NT2/D1 (cell line): Measurements from ENCODE around the gene AARS2.

ENCODE experiments used
- DNase-seq: peaks from one replicate; pipeline ENCODE4 v3.0.0-alpha.2; 2011; ENCODE audit warnings: low read depth, low spot score
- H3K27me3 ChIP-seq: 2 replicates; pipeline ENCODE4 v1.6.0; 2011; ENCODE audit warnings: mild to moderate bottlenecking; ENCODE audit not compliant: insufficient read length, insufficient read depth
- H3K36me3 ChIP-seq: 2 replicates; pipeline ENCODE4 v1.6.1; 2011; ENCODE audit warnings: mild to moderate bottlenecking, low read length, mixed read lengths; ENCODE audit not compliant: insufficient read depth, insufficient read length
- H3K4me1 ChIP-seq: 2 replicates; pipeline ENCODE4 v1.5.1; 2011; ENCODE audit not compliant: insufficient read depth, insufficient read length
- H3K4me3 ChIP-seq: 2 replicates; pipeline ENCODE4 v1.5.1; 2011; ENCODE audit warnings: low read depth; ENCODE audit not compliant: insufficient read length
- H3K9ac ChIP-seq: 2 replicates; pipeline ENCODE4 v1.6.0; 2011; ENCODE audit warnings: low read depth; ENCODE audit not compliant: insufficient read length
- H3K9me3 ChIP-seq: 2 replicates; pipeline ENCODE4 v1.5.1; 2011; ENCODE audit warnings: mild to moderate bottlenecking, low read length; ENCODE audit not compliant: insufficient read depth
- SUZ12 ChIP-seq: IDR thresholded peaks from 2 replicates; pipeline ENCODE4 v1.6.1; 2011; ENCODE audit not compliant: insufficient read length, insufficient read depth; ENCODE audit errors: extremely low read depth
- YY1 ChIP-seq: IDR thresholded peaks from 2 replicates; pipeline ENCODE4 v1.6.1; 2011; ENCODE audit not compliant: insufficient read length, insufficient read depth
- ZNF274 ChIP-seq: IDR thresholded peaks from 2 replicates; pipeline ENCODE4 v1.6.1; 2011; ENCODE audit warnings: mild to moderate bottlenecking, low read depth, low read length

Gene AARS2

GRCh38 chr6:44258921-44259320, 54.2 kb downstream of the AARS2 start:
- Histone ChIP-seq H3K4me3 (no peak overlapping the region), H3K4me1 (peaks cover 18% of the 10 kb centered on the region), H3K36me3 (peaks cover 73% of the 10 kb centered on the region), H3K27me3 (no peaks in the 10 kb centered on the region), H3K9ac (no peak overlapping the region), H3K9me3 (no peaks in the 10 kb centered on the region)
- TF ChIP-seq SUZ12, result no peak
- no peak for TF ChIP-seq ZNF274
- TF ChIP-seq YY1, result no peak
- DNase-seq, result no peak

- no peak overlapping the region for H3K4me3 ChIP-seq
- no peak overlapping the region for H3K9ac ChIP-seq
- H3K36me3 ChIP-seq, result peaks cover 78% of the 10 kb centered on the region
Observed at GRCh38 chr6:44258325-44258863, 54.8 kb downstream of the AARS2 start.

GRCh38 chr6:44257753-44258324, 55.3 kb downstream of the AARS2 start:
- no peak for DNase-seq
- TF ChIP-seq SUZ12 (no peak), YY1 (no peak), ZNF274 (no peak)
- Histone ChIP-seq H3K36me3 (peaks cover 83% of the 10 kb centered on the region), H3K4me1 (peaks cover 10% of the 10 kb centered on the region), H3K9me3 (no peaks in the 10 kb centered on the region), H3K9ac (peak overlapping the region; percentile 89), H3K27me3 (no peaks in the 10 kb centered on the region), H3K4me3 (peak overlapping the region; percentile 39)

More at GRCh38 chr6:44258325-44258863, 54.8 kb downstream of the AARS2 start:
- H3K9me3 ChIP-seq, result no peaks in the 10 kb centered on the region
- TF ChIP-seq SUZ12 (no peak), ZNF274 (no peak), YY1 (no peak)
- no peak for DNase-seq
- no peaks in the 10 kb centered on the region for H3K27me3 ChIP-seq
- peaks cover 14% of the 10 kb centered on the region for H3K4me1 ChIP-seq

GRCh38 chr6:44257025-44257752, 56.0 kb downstream of the AARS2 start, which contains the start of gene SLC35B2:
TSS of gene SLC35B2 (minus strand) at chr6:44257528. CDS start at chr6:44257410, 118 bp downstream.
- no peaks in the 10 kb centered on the region for H3K9me3 ChIP-seq
- peaks cover 83% of the 10 kb centered on the region for H3K36me3 ChIP-seq
- H3K4me1 ChIP-seq, result peaks cover 4% of the 10 kb centered on the region

GRCh38 chr6:44256775-44257024, 56.4 kb downstream of the AARS2 start:
- H3K4me3 ChIP-seq, result peak overlapping the region; percentile 80
- peak overlapping the region; percentile 89 for H3K9ac ChIP-seq
- H3K4me1 ChIP-seq, result peaks cover 3% of the 10 kb centered on the region
- DNase-seq, result no peak
- TF ChIP-seq ZNF274, result no peak
- TF ChIP-seq SUZ12, result no peak
- TF ChIP-seq YY1, result no peak
- peaks cover 83% of the 10 kb centered on the region for H3K36me3 ChIP-seq
- H3K9me3 ChIP-seq, result no peaks in the 10 kb centered on the region
- H3K27me3 ChIP-seq, result no peaks in the 10 kb centered on the region

More at GRCh38 chr6:44257025-44257752, 56.0 kb downstream of the AARS2 start, which contains the start of gene SLC35B2:
- Histone ChIP-seq H3K4me3 (peak within 1 kb of the TSS; percentile 80), H3K9ac (peak within 1 kb of the TSS; percentile 89), H3K27me3 (no peaks in the 10 kb centered on the region)
- DNase-seq, result no peak
- TF ChIP-seq SUZ12 (no peak), ZNF274 (no peak), YY1 (no peak)

GRCh38 chr6:44255871-44256774, 57.0 kb downstream of the AARS2 start:
- peaks cover 84% of the 10 kb centered on the region for H3K36me3 ChIP-seq
- DNase-seq, result no peak
- H3K4me1 ChIP-seq, result peaks cover 3% of the 10 kb centered on the region
- no peaks in the 10 kb centered on the region for H3K9me3 ChIP-seq
- H3K9ac ChIP-seq, result peak overlapping the region; percentile 89
- no peaks in the 10 kb centered on the region for H3K27me3 ChIP-seq
- no peak for TF ChIP-seq ZNF274
- no peak for TF ChIP-seq SUZ12
- no peak for TF ChIP-seq YY1
- peak overlapping the region; percentile 80 for H3K4me3 ChIP-seq
